GM11168 (cell line): Measurements from ENCODE around the gene OPRD1.
"Not testable (repeated sequence)": the region's sequence is repeated elsewhere in the genome, so short reads cannot be mapped to it uniquely, and the experiment has no call there.

Source experiments
- in situ Hi-C: fragments of 300-500 bp; cut with MboI; formaldehyde crosslinking; loops from one replicate; pipeline ENCODE4 v1.12.0; 2022; ENCODE audit warnings: low sequenced_read_pairs; ENCODE audit not compliant: unreplicated experiment

OPRD1 gene

GRCh38 chr1:28811766-28812668, at the start of gene OPRD1:
TSS of gene OPRD1 (plus strand) at chr1:28812170. CDS start at chr1:28812384, 214 bp downstream.
- in situ Hi-C loops, result no loop called here

- in situ Hi-C loops, result no loop called here
Observed at GRCh38 chr1:28766532-28767183, 45.3 kb upstream of the OPRD1 start.

GRCh38 chr1:28770601-28771165, 41.3 kb upstream of the OPRD1 start:
- in situ Hi-C loops, result no loop called here

GRCh38 chr1:28771921-28772320, 40.0 kb upstream of the OPRD1 start:
- in situ Hi-C loops, result not testable (repeated sequence)

- in situ Hi-C loops, result no loop called here
Observed at GRCh38 chr1:28773105-28773504, 38.9 kb upstream of the OPRD1 start.

GRCh38 chr1:28775121-28775942, 36.6 kb upstream of the OPRD1 start:
- in situ Hi-C loops, result no loop called here

GRCh38 chr1:28776341-28776740, 35.6 kb upstream of the OPRD1 start:
- in situ Hi-C loops, result no loop called here

GRCh38 chr1:28778021-28778420, 33.9 kb upstream of the OPRD1 start:
- in situ Hi-C loops, result no loop called here

- in situ Hi-C loops, result loop anchor here (5.0 to 10.0 kb wide), 2 partner anchors 87 to 255 kb away; no protein-coding TSS in a partner anchor
Observed at GRCh38 chr1:28779751-28780408, 32.1 kb upstream of the OPRD1 start.

- in situ Hi-C loops, result loop anchor here (5.0 to 10.0 kb wide), 2 partner anchors 86 to 253 kb away; no protein-coding TSS in a partner anchor
Observed at GRCh38 chr1:28781305-28781704, 30.7 kb upstream of the OPRD1 start.

- in situ Hi-C loops, result loop anchor here (5.0 to 10.0 kb wide), 2 partner anchors 85 to 253 kb away; no protein-coding TSS in a partner anchor
Observed at GRCh38 chr1:28782011-28782410, 30.0 kb upstream of the OPRD1 start.

- in situ Hi-C loops, result loop anchor here (5.0 to 10.0 kb wide), 2 partner anchors 84 to 251 kb away; no protein-coding TSS in a partner anchor
Observed at GRCh38 chr1:28783363-28783762, 28.6 kb upstream of the OPRD1 start.

- in situ Hi-C loops, result loop anchor here (10.0 kb wide), 1 partner anchor 245 kb away; no protein-coding TSS in a partner anchor
Observed at GRCh38 chr1:28789412-28789811, 22.6 kb upstream of the OPRD1 start.

- in situ Hi-C loops, result loop anchor here (10.0 kb wide), 1 partner anchor 245 kb away; no protein-coding TSS in a partner anchor
Observed at GRCh38 chr1:28789816-28790215, 22.2 kb upstream of the OPRD1 start.

GRCh38 chr1:28790377-28791035, 21.5 kb upstream of the OPRD1 start:
- in situ Hi-C loops, result no loop called here

- in situ Hi-C loops, result not testable (repeated sequence)
Observed at GRCh38 chr1:28791929-28792328, 20.0 kb upstream of the OPRD1 start.

- in situ Hi-C loops, result no loop called here
Observed at GRCh38 chr1:28792644-28793121, 19.3 kb upstream of the OPRD1 start.

GRCh38 chr1:28794582-28794981, 17.4 kb upstream of the OPRD1 start:
- in situ Hi-C loops, result not testable (repeated sequence)
